ENCODE data around the gene GRK5.

The GRK5 gene

GRCh38 chr10:119502618-119503155 is 295.3 kb downstream of the GRK5 start:
- H3K9me3 ChIP-seq = no peaks in the 10 kb centered on the region
- DNase-seq (ENCODE audit: low spot score in 2 of 2) = no peak
- in situ Hi-C loops (cut with MboI; ENCODE audit: low sequenced_read_pairs) = no loop called here
- H3K4me1 ChIP-seq = no peaks in the 10 kb centered on the region
- H3K4me3 ChIP-seq = no peak overlapping the region
- peaks cover 7% of the 10 kb centered on the region for H3K36me3 ChIP-seq (replicated peaks)
- H3K27me3 ChIP-seq (ENCODE audit: low read depth) = no peaks in the 10 kb centered on the region

- DNase-seq (ENCODE audit: low spot score in 2 of 2) = no peak
- peaks cover 7% of the 10 kb centered on the region for H3K36me3 ChIP-seq (replicated peaks)
- no peak overlapping the region for H3K4me3 ChIP-seq
- no peaks in the 10 kb centered on the region for H3K27me3 ChIP-seq (ENCODE audit: low read depth)
- H3K4me1 ChIP-seq = no peaks in the 10 kb centered on the region
- in situ Hi-C loops (cut with MboI; ENCODE audit: low sequenced_read_pairs) = no loop called here
- H3K9me3 ChIP-seq = no peaks in the 10 kb centered on the region
Measured at GRCh38 chr10:119503821-119504220, 296.4 kb downstream of the GRK5 start.

- in situ Hi-C loops (cut with MboI; ENCODE audit: low sequenced_read_pairs) = no loop called here
- Histone ChIP-seq H3K9me3 (no peaks in the 10 kb centered on the region), H3K4me3 (no peak overlapping the region), H3K27me3 (ENCODE audit: low read depth) (no peaks in the 10 kb centered on the region), H3K4me1 (no peaks in the 10 kb centered on the region), H3K36me3 (replicated peaks) (peaks cover 5% of the 10 kb centered on the region)
- DNase-seq (ENCODE audit: low spot score in 2 of 2) = no peak
Measured at GRCh38 chr10:119504651-119505050, 297.3 kb downstream of the GRK5 start.

- no peaks in the 10 kb centered on the region for H3K27me3 ChIP-seq (ENCODE audit: low read depth)
- in situ Hi-C loops (cut with MboI; ENCODE audit: low sequenced_read_pairs) = no loop called here
- H3K36me3 ChIP-seq (replicated peaks) = peaks cover under 1% of the 10 kb centered on the region; the same call in 1 of the 2 replicates
- H3K9me3 ChIP-seq = no peaks in the 10 kb centered on the region
- H3K4me1 ChIP-seq = no peaks in the 10 kb centered on the region
- no peak for DNase-seq (ENCODE audit: low spot score in 2 of 2)
- no peak overlapping the region for H3K4me3 ChIP-seq
Measured at GRCh38 chr10:119505131-119505551, 297.8 kb downstream of the GRK5 start.
